ENCODE data around the gene EHF.
A peak's percentile ranks its signal among the peaks of the same experiment; 100 is the strongest.
"Not testable (repeated sequence)": the region's sequence is repeated elsewhere in the genome, so short reads cannot be mapped to it uniquely, and the experiment has no call there.

The EHF gene

DNA sequence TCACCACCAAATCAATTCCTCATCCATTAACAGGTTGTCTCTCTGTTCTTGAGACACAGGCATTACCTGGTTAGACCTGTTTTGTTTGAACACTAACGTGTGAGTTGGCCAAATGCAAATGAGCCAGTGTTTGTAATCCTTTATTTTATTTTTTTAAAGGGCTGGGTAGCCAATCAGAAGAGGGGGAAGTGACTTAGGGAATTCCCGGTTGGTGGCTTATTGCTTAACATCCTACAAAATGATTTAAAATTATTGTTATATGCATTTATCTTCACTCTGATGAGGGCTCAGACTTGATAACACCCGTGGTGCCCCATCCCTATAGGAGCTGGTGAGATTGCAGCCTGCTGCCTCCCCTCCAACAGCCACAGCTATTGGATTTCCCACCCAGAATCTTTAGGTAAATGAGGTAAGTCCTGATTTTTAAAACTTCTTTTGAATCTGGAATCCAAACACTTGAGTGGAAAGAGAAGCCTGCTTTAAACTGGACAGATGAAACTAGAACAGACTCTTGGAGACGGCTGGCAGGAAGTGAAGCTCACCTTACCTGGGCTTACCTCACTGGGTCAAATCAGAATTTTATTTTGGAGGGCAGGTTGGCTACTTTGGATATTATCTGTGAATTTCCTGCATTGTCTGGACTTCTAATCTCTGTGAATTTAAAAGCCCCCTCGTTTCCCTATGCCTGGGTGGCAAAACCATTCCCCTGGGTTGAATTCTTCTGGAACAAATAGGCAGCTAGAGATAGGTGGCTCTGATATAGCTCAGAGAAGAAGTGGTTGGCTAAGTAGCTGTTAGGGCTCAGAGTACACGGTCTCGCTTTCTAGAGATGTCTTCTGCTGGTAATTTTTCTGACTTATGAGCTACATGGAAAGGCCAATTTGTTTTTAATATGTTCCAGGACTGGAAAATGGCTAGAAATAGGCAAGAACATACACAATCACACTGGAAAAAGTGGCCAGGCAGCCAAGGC is at the start of gene EHF:
EHF (plus strand) TSS at position 274 of the 973 bp plus-strand sequence. CDS start 21,538 bp downstream, outside the sequence.
- no peak for DNase-seq (ENCODE audit: low spot score)

DNA sequence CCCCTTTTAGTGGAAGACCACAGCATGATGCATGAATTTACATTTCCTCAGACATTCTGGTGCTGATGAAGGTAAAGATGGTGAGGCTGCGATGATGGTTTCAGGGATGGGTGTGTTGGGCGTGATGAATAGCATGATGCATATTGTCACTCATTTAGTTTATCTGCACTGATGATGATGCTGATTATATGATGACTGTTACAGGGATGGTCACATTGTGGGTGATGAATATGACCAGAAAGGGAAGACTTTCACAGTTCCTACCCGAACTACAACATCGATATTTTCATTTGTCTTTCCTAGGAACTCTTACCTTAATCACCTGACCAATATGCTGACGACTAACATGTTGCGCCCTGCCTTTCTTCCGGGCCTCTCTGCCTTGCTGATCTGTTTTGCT is 47.4 kb upstream of the EHF start:
- no peak for DNase-seq (ENCODE audit: low spot score)

DNA sequence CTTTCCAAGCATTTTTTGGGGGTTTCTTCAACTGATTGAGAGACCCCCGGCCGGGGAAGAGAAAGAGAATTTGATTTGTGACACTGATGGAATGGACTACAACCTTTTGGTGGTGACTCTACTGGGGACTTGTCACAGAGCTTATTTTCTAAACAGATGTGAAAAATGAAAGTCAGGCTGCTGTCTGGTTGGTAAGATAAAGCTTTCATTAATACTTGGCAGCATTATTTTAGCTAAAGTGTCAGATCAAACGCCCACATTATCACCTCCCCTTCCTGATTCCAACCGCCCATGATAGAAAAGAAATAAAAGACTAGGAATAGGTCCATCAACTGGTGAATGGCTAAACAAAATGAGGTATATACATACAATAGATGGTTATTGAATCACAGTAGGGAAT is 45.6 kb upstream of the EHF start:
- DNase-seq (ENCODE audit: low spot score) = no peak

DNA sequence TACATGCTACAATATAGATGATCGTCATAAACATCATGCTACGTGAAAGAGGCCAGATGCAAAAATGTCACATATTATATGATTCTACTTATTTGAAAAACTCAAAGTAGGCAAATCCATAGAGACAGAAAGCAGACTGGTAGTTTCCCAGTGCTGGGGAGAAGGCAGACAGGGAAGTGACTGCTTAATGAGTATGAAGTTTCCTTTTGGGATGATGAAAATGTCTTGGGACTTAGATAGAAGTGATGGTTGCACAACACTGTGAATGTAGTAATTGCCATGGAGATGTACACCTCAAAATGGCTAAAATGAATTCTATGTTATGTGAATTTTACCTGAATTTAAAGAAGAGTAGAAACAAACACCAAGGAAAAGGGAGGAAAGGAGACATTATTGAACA is 45.2 kb upstream of the EHF start:
- DNase-seq (ENCODE audit: low spot score) = no peak

DNA sequence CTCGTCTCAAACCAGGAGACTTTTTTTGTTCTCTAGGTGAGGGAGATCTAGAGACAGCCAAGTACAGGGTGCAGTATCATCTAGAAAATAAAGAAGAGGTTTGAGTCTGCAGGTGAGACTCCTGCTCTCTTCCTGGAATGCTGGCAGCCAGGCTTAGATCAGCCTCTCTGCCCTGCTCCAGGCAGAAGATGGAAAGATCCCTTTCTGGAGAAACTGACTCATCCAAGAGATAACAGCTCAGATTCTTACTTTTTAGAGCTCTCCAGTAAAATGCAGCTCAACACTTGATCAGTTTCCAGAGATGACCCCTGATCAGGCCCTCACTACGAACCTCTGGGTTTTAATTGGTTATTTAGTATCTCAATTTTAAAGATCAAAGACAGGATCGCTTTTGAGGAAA is 44.6 kb upstream of the EHF start:
- DNase-seq (ENCODE audit: low spot score) = no peak

DNA sequence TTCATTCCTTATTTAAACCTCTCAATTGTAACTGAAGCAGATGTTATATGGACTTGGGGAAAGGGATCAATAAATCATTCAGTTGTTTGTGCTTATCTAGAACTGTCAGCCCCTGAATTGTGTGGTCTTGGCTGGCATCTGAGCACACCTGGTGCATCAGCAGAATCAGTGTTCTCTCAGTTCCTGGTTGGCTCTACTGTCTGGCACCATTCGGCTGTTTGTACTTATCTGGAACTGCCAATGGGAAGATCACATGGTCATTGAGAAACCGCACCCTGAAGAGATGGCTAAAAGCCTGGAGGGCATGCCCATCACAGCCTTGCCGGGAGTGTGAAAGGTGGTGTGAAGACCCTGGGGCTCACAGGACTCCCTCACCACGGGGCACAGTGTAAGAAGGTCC is 37.1 kb upstream of the EHF start:
- no peak for DNase-seq (ENCODE audit: low spot score)

DNA sequence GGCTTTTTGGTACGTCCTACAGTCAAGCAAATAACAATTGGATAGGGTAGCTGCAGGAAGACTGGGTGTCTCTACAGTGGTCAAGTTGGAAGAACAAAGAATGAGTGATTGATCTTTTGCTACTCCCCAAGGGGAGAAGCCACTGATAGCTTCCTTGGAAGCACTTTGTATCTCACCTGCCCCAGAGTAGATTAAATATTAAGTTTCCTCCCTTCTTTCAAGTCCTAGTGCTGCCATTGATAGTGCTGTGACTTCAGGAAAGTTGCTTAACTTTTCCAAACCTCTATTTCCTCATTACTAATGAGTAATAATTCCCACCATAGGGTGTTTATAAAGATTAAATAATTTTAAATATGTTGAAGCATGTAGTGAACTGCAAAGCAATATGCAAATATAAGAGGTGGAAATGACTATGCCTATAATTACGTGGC is 35.6 kb upstream of the EHF start:
- DNase-seq (ENCODE audit: low spot score) = no peak

DNA sequence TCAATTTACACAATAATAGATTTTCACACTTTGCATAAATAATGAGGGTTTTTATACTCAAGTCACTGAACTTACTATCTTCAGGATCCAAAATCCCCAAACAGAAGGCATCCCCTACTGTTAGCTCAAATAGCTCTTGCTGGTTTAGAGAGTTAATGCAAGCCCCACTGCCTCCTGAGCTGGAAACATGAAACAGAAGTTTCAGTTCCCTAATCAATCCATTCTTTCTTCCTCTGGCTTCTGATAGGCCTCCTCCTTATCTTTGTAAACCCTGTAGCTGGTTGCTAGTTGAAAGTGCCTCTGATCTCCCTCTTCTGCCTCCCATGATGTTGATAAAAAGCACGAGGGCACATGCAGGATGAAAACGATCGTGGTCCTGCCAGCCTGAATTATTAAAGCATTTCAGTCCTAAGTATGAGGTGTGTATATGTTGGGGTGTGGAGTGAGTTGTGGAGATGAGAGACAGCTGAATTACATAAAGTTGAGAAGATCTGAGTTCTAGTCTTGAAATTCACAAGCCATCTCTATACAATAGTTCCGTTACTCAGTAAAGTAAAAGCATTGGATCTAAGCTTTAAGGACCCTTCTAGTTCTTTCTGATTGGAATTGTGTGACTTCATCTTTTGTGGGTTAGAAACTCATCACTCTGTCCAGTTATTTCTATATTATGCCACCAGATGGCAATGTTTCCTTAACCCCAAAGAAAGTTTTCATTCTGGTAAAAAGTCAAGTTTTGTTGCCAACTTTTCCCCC is 35.0 kb upstream of the EHF start:
- peak; percentile 61 for DNase-seq (ENCODE audit: low spot score)

DNA sequence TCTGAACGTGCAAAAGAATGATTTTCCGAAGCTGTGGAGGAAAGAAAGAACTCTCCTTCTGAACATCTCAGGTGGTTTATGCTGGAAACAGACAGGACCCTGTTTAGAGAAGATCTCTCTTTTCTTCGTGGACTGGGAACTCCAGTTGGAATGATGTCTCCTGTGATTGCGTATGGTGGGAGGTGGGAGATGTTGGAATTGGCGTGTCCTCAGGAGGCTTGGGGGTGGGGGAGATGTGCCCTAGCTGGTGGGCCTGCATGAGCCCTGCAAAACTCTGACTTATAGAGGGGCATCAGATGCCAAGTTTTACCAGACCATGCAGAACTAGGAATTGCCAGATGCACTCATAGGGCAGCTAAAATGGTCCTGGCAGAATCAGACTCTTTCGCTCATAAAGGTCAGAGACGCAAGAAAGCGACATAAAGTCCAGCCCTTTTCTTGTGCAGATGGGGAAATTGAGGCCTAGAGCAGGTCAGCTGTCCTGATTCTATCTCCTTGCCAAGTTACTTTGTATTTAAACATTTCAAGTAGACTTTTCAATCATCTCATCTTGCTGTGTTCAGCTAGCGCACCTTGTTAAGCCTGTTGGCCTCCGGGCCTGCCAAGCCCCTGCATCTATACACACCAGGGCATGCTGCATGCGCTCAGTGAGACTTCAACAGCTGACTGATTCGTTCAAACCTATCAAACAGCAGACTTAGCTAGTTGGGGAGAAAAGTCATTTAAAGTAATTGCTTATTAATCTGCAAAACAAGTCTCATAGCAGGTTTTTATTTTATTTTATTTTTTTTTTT is 34.2 kb upstream of the EHF start:
- DNase-seq (ENCODE audit: low spot score) = no peak

DNA sequence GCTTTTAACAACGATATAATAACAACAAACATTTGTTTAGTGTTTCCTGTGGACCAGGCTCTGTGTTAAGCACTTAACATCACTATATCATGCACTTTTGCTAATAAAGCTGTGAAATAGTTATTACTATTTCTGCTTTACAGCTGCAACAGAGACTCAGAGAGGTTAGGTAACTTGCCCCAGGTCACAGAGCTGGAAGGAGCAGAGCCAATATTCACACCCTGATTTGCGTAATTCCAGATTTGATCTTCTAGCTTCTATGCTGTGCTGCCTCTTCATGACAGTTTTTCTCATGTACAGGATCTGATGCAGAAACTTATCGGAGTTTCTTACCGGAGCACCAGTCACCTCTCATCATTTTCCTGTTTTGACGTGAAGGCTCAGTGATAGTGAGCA is 33.6 kb upstream of the EHF start:
- DNase-seq (ENCODE audit: low spot score) = no peak

DNA sequence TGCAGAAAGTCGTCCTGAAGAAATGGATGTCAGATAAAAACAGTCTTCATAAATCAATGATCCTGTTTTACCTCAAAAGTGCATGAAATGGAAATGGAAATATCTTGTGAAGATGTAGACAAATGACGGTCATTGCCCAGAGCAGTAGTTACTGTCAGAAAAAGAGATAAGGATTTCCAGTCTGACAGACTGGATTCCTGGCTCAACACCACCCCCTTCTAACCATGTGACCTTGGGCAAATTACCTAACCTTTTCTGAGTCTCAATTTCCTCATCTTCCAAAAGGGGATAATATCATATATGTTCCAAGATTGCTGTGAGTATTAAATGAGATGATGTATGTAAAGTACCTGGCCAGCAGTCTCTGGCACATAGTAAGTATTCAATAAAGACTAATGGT is 32.9 kb upstream of the EHF start:
- no peak for DNase-seq (ENCODE audit: low spot score)

DNA sequence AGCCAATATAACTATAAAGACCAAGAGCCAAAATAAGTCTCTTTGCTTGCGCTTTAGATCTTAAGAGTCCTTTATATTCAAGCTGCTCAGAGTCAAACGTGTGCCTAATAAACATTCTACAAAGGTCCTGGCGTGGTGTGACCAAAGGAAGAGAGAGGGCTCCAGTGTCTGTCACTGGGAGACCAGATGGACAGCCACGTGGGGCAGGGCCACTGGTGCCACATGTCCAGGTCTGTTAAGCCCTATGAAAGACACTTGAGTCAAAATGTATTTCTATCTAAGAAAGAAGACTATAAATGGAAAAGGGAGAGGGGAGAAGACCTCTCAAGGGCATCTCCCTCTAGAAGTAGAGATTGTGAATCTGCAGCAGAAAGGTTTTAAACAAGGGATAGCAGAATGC is 32.2 kb upstream of the EHF start:
- no peak for DNase-seq (ENCODE audit: low spot score)

DNA sequence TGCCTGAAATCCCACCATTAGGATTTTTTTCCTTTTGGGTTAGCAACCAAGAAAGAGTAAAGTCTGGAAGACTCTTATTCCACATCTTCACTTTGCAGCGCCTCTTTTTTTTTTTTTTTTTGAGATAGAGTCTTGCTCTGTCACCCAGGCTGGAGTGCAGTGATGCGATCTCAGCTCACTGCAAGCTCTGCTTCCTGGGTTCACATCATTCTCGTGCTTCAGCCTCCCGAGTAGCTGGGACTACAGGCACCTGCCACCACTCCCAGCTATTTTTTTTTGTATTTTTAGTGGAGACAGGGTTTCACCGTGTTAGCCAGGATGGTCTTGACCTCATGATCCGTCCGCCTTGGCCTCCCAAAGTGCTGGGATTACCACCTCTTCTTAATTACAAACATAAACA is 31.7 kb upstream of the EHF start:
- DNase-seq (ENCODE audit: low spot score) = not testable (repeated sequence)

DNA sequence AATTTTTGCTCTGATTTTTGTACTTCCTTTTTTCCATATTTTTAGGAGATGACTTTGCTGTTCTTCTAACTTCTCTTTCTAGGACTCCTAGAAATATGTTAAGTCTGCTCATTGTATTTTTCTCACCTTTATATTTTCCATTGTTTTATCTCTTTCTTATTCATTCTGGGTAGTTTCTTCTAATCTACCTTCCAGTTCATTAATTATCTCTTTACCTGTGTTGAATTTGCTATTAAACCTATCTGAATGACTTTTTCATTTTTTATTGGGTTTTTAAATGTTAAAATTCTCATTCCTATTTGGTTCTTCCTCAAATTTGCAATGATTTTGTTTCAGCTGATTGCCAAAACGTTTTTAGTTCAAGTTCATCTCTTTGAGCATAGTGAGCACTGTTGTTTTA is 27.8 kb upstream of the EHF start:
- no peak for DNase-seq (ENCODE audit: low spot score)

DNA sequence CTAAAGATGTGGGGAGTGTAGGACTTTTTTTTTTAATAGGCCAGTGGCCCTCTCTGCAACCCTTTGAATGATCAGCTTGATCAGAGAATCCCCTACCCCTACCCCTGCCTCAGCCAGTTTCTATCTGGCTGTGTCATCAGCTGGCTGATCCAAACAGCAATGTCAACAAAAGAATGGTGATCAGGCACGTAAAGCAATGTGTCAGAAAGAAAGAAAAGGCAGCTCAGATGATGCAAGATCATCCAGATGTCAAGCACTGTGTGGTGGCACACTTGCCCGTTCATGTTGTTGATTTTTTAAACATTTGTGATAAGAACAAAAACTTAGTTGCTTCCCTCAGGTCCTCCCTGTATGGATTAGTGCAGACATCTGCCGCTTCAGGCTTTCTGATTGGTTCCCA is 26.3 kb upstream of the EHF start:
- DNase-seq (ENCODE audit: low spot score) = no peak

DNA sequence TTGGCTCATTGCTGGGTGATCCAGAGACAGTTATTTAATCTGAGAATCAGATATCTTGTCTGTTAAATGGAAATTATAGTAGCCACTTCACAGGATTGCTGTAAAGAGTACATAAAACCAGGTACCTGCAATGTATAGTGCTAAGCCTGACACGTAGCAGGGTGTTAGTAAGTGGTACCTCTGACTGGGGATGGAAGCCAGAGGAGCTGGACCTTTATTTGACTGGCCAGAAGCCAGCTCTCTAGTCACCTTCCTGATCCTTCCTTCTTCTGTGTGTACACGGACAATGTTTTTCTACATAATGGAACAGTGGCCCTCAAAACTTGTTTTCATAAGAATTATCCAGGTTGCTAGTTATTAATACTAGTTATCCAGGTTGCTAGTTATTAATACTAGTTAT is 25.5 kb upstream of the EHF start:
- DNase-seq (ENCODE audit: low spot score) = no peak

DNA sequence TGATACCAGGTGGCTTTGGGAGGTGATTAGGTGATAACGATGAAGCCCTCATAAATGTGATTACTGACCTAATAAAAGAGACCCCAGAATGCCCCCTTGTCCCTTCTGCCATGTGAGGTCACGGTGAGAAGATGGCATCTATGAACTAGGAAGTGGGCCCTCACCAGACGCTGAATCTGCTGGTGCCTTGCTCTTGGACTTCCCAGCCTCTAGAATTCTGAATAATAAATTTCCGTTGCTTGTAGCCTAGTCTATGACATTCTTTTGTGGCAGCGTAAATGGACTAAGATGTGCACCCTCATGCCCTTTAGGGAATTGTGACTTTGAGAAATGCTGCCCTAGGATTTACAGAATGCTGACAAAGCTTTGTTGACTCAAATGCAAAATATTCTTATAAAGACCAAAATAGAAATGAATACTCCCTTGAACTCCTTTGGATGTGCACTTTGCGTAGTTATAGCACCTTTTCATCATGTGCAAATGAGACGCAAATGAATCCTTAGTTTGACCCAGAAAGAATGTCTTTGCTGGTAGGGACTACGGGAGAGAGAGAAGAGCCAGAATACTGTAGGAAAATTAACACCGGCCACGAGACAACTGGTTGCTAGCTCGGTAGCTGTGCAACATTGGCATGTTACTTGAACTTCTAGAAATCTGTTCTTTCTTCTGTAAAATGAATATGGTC is 24.8 kb upstream of the EHF start:
- no peak for DNase-seq (ENCODE audit: low spot score)

DNA sequence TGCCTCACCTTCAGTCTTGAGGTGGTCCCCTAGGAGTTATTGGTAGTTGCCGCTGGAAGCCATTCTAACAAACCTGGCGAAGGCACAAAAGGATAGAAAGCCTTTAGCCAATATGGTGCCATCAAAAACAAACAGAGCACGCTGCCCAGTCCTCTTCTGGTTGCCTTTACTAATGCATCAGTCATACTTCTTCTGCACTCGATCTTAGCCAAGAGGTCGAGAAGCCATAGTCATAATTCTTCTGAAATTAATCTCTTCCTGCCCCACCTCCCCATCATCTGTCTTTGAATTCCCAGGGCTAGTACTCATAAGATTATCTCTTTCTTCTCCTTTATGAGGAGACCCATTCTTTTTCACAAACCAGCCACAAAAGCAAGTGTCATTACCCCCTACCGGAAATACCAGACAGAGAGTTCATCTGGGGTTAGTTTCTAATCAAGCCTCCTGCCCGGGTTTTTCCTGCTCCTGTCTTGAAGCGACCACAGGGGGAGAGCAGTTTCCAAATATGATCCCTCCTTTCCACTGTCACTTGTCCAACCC is 21.4 kb upstream of the EHF start:
- DNase-seq (ENCODE audit: low spot score) = no peak

DNA sequence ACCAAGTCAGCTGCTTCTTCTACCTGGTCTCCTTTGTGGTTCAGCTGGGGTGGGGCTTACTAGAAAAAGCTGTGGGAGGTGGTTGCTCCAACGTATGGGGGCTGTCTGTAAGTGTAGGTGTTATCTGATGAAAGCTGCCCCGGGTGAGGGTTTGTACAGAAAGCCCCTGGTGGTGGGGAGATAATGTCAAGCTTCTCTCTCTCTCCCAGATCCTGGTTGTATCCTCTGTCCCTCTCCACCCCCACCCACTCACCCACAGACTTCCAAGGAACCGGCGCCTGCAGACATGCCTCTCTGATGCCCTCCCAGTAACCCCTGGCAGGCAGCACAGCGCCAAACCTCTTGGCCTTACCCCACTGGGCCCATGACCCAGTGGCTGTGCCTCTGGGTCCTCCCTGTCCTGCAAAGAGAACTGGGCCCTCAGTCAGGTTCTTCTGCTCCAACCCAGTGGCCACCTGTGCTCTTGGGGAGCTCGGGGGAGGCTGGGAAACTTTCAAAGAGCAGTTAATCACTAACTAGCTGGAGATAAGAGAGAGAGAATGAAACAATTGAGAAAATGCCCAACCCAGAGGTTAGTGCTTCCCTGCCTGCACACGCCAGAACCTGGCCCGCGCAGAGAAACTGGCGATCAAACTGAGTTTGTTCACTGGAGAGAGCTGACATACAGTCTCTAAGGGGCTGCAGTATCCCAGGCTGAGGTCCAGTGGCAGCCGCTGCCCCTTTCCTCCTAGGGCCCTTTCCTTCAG is 20.4 kb upstream of the EHF start:
- DNase-seq (ENCODE audit: low spot score) = no peak

DNA sequence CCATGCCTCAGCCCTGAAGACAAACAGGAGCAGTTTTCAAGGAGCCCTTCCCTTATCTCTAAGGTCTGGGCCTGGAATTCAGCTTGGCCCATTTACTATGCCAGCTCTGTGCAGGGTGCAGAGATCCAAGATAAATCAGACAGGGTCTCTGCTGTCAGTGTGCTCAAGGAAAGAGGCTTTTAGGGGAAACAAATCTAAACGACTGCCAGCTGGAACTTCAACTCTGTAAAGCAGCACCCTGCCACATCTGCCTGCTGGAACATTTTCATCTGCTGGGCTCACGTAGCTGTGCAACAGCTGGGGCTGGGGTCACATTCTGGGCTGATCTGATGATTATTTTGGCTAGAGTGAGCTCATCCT is 19.8 kb upstream of the EHF start:
- no peak for DNase-seq (ENCODE audit: low spot score)

DNA sequence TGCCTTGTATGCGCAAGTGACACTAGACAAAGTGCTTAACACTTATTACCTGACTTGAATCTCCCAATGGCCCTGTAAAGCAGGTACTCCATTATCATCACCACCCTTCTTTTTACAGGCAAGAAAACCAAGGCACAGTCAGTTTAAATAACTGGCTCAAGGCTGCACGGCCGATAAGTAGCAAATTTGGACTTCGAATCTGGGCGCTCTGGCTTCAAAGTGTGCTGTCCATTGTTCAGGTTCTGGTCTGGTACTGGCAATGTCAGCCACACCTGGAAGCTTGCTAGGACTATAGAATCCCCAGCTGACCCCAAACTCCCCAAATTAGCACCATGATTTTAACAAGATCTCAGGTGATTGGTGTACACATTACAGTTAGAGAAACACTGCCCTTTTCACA is 19.3 kb upstream of the EHF start:
- DNase-seq (ENCODE audit: low spot score) = no peak

All from NAMALWA (cell line).